ENCODE results near the gene DYNC1I1.

The DYNC1I1 gene

GRCh38 chr7:95874129-95874528 is 101.8 kb downstream of the DYNC1I1 start:
- no peak overlapping the region for H3K4me3 ChIP-seq (ENCODE audit: low read depth, low read length)

GRCh38 chr7:95874541-95875265 is 102.3 kb downstream of the DYNC1I1 start:
- H3K79me1 ChIP-seq (ENCODE audit: low read length) = no peaks in the 10 kb centered on the region
- no CpG with 5 or more reads among the region's 4 CpGs for WGBS (ENCODE audit: extremely low coverage, insufficient coverage, insufficient read length)
- H3K4ac ChIP-seq (ENCODE audit: low read depth, low read length) = no peak overlapping the region
- no peak for DNase-seq
- H3K36me3 ChIP-seq (ENCODE audit: control insufficient read depth in 1 of 2, insufficient read depth in 2 of 2, low read length in 2 of 2) = no peaks in the 10 kb centered on the region
- H2BK5ac ChIP-seq (ENCODE audit: low read depth, low read length, poor library complexity) = no peak overlapping the region
- H2AK5ac ChIP-seq (ENCODE audit: low read length) = no peak overlapping the region
- peak overlapping the region; percentile 41 for H2AFZ ChIP-seq (ENCODE audit: insufficient read depth, low read length, poor library complexity)
- no peak overlapping the region for H4K8ac ChIP-seq (ENCODE audit: low read depth, low read length)
- H3K4me3 ChIP-seq (ENCODE audit: low read depth, low read length) = no peak overlapping the region
- H2BK120ac ChIP-seq (ENCODE audit: insufficient read depth, low read length, poor library complexity) = no peak overlapping the region
- H3K27me3 ChIP-seq (ENCODE audit: insufficient read depth, low read length) = peaks cover 2% of the 10 kb centered on the region
- no peak overlapping the region for H3K27ac ChIP-seq (ENCODE audit: low read depth, low read length)
- no peaks in the 10 kb centered on the region for H3K4me1 ChIP-seq (ENCODE audit: control insufficient read depth in 1 of 2, insufficient read depth in 2 of 2, low read length in 2 of 2)
- H3K9ac ChIP-seq (ENCODE audit: low read length) = no peak overlapping the region
- H3K14ac ChIP-seq (ENCODE audit: low read length) = no peak overlapping the region
- H3K9me3 ChIP-seq (ENCODE audit: insufficient read depth, low read depth, low read length) = no peaks in the 10 kb centered on the region
- H3K18ac ChIP-seq (ENCODE audit: low read length) = no peak overlapping the region
- no peak overlapping the region for H4K91ac ChIP-seq (ENCODE audit: low read depth, low read length)
- H3K79me2 ChIP-seq (ENCODE audit: control insufficient read depth, insufficient read depth, low read length, poor library complexity) = no peaks in the 10 kb centered on the region
- no peak overlapping the region for H3K4me2 ChIP-seq (ENCODE audit: low read length)
- H4K12ac ChIP-seq (ENCODE audit: low read depth, low read length) = no peak overlapping the region
- H2BK12ac ChIP-seq (ENCODE audit: low read length) = no peak overlapping the region
- H3K23ac ChIP-seq (ENCODE audit: low read length) = no peak overlapping the region

More at GRCh38 chr7:95874129-95874528, 101.8 kb downstream of the DYNC1I1 start:
- Histone ChIP-seq H3K27ac (ENCODE audit: low read depth, low read length) (no peak overlapping the region), H3K23ac (ENCODE audit: low read length) (no peak overlapping the region), H3K4ac (ENCODE audit: low read depth, low read length) (no peak overlapping the region), H2BK5ac (ENCODE audit: low read depth, low read length, poor library complexity) (no peak overlapping the region), H3K79me1 (ENCODE audit: low read length) (no peaks in the 10 kb centered on the region), H3K36me3 (ENCODE audit: control insufficient read depth in 1 of 2, insufficient read depth in 2 of 2, low read length in 2 of 2) (no peaks in the 10 kb centered on the region), H2AK5ac (ENCODE audit: low read length) (no peak overlapping the region), H3K79me2 (ENCODE audit: control insufficient read depth, insufficient read depth, low read length, poor library complexity) (no peaks in the 10 kb centered on the region), H4K12ac (ENCODE audit: low read depth, low read length) (no peak overlapping the region), H3K14ac (ENCODE audit: low read length) (no peak overlapping the region), H2BK120ac (ENCODE audit: insufficient read depth, low read length, poor library complexity) (no peak overlapping the region), H4K91ac (ENCODE audit: low read depth, low read length) (no peak overlapping the region), H2BK12ac (ENCODE audit: low read length) (no peak overlapping the region), H3K27me3 (ENCODE audit: insufficient read depth, low read length) (peaks cover 2% of the 10 kb centered on the region), H3K4me2 (ENCODE audit: low read length) (no peak overlapping the region), H4K8ac (ENCODE audit: low read depth, low read length) (no peak overlapping the region), H3K9me3 (ENCODE audit: insufficient read depth, low read depth, low read length) (no peaks in the 10 kb centered on the region), H3K4me1 (ENCODE audit: control insufficient read depth in 1 of 2, insufficient read depth in 2 of 2, low read length in 2 of 2) (no peaks in the 10 kb centered on the region), H3K18ac (ENCODE audit: low read length) (no peak overlapping the region), H2AFZ (ENCODE audit: insufficient read depth, low read length, poor library complexity) (no peak overlapping the region), H3K9ac (ENCODE audit: low read length) (no peak overlapping the region)
- WGBS (ENCODE audit: extremely low coverage, insufficient coverage, insufficient read length) = no CpG with 5 or more reads among the region's 3 CpGs
- no peak for DNase-seq

- Histone ChIP-seq H3K36me3 (ENCODE audit: control insufficient read depth in 1 of 2, insufficient read depth in 2 of 2, low read length in 2 of 2) (no peaks in the 10 kb centered on the region), H3K4me1 (ENCODE audit: control insufficient read depth in 1 of 2, insufficient read depth in 2 of 2, low read length in 2 of 2) (no peaks in the 10 kb centered on the region)
Observed at GRCh38 chr7:95875519-95875918, 103.2 kb downstream of the DYNC1I1 start.

GRCh38 chr7:95878677-95879076 is 106.3 kb downstream of the DYNC1I1 start:
- Histone ChIP-seq H3K27ac (ENCODE audit: low read depth, low read length) (no peak overlapping the region), H3K27me3 (ENCODE audit: insufficient read depth, low read length) (peaks cover 2% of the 10 kb centered on the region), H3K79me2 (ENCODE audit: control insufficient read depth, insufficient read depth, low read length, poor library complexity) (no peaks in the 10 kb centered on the region), H3K79me1 (ENCODE audit: low read length) (no peaks in the 10 kb centered on the region), H3K18ac (ENCODE audit: low read length) (no peak overlapping the region), H3K14ac (ENCODE audit: low read length) (no peak overlapping the region), H2BK120ac (ENCODE audit: insufficient read depth, low read length, poor library complexity) (no peak overlapping the region), H3K4me1 (ENCODE audit: control insufficient read depth in 1 of 2, insufficient read depth in 2 of 2, low read length in 2 of 2) (no peaks in the 10 kb centered on the region), H3K4me2 (ENCODE audit: low read length) (no peak overlapping the region), H3K4me3 (ENCODE audit: low read depth, low read length) (no peak overlapping the region), H4K12ac (ENCODE audit: low read depth, low read length) (no peak overlapping the region), H4K8ac (ENCODE audit: low read depth, low read length) (no peak overlapping the region), H3K23ac (ENCODE audit: low read length) (no peak overlapping the region), H3K9me3 (ENCODE audit: insufficient read depth, low read depth, low read length) (no peaks in the 10 kb centered on the region), H2BK5ac (ENCODE audit: low read depth, low read length, poor library complexity) (no peak overlapping the region), H3K4ac (ENCODE audit: low read depth, low read length) (no peak overlapping the region), H3K9ac (ENCODE audit: low read length) (no peak overlapping the region), H4K91ac (ENCODE audit: low read depth, low read length) (no peak overlapping the region), H2BK12ac (ENCODE audit: low read length) (no peak overlapping the region), H2AK5ac (ENCODE audit: low read length) (no peak overlapping the region), H2AFZ (ENCODE audit: insufficient read depth, low read length, poor library complexity) (no peak overlapping the region), H3K36me3 (ENCODE audit: control insufficient read depth in 1 of 2, insufficient read depth in 2 of 2, low read length in 2 of 2) (no peaks in the 10 kb centered on the region)
- DNase-seq = no peak

More at GRCh38 chr7:95875519-95875918, 103.2 kb downstream of the DYNC1I1 start:
- Histone ChIP-seq H3K9ac (ENCODE audit: low read length) (no peak overlapping the region), H2BK120ac (ENCODE audit: insufficient read depth, low read length, poor library complexity) (no peak overlapping the region), H2AFZ (ENCODE audit: insufficient read depth, low read length, poor library complexity) (no peak overlapping the region), H3K4ac (ENCODE audit: low read depth, low read length) (no peak overlapping the region), H3K23ac (ENCODE audit: low read length) (peak overlapping the region; percentile 29), H3K9me3 (ENCODE audit: insufficient read depth, low read depth, low read length) (no peaks in the 10 kb centered on the region), H2BK5ac (ENCODE audit: low read depth, low read length, poor library complexity) (no peak overlapping the region), H3K79me2 (ENCODE audit: control insufficient read depth, insufficient read depth, low read length, poor library complexity) (no peaks in the 10 kb centered on the region), H4K12ac (ENCODE audit: low read depth, low read length) (no peak overlapping the region), H3K79me1 (ENCODE audit: low read length) (no peaks in the 10 kb centered on the region), H2AK5ac (ENCODE audit: low read length) (no peak overlapping the region), H3K14ac (ENCODE audit: low read length) (no peak overlapping the region), H4K8ac (ENCODE audit: low read depth, low read length) (no peak overlapping the region), H3K27ac (ENCODE audit: low read depth, low read length) (no peak overlapping the region), H2BK12ac (ENCODE audit: low read length) (no peak overlapping the region), H3K18ac (ENCODE audit: low read length) (no peak overlapping the region), H3K4me2 (ENCODE audit: low read length) (no peak overlapping the region), H3K4me3 (ENCODE audit: low read depth, low read length) (no peak overlapping the region), H3K27me3 (ENCODE audit: insufficient read depth, low read length) (peaks cover 2% of the 10 kb centered on the region), H4K91ac (ENCODE audit: low read depth, low read length) (no peak overlapping the region)
- no peak for DNase-seq

Data from trophoblast cell (in vitro differentiated cells and primary cell).